Measurements from ENCODE around the gene MMP14. TPM values are rescaled to one million over a fixed set of nuclear protein-coding genes. Genes with fewer than 3 reads are reported as not detected.

MMP14 gene
- total and polyA plus RNA-seq, 2 experiments from 2014 or later: 7.0 to 56.4 TPM

DNA sequence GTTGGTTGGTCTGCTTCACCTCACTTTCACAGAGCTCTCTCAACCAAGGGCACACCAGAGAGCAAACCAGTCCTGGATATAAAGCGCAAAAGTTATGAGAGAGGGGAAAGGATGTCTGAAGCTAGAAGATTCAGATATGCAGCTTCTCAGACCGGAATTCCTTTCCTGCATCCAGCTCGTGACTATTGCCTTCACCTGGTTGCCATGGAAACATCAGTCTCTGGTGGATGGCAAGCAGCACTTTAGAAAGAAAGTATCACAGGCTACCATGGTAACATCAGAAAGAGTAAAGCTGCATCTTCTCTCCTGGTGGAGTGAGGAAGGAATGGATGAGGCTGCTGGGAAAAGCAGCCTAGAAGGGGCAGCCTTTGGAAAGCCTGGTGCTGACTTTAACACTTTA lies 60.4 kb downstream of the MMP14 start (continued):
- TF ChIP-seq REST (IDR thresholded peaks at IDR 0.05; ENCODE audit: unreplicated experiment) (no peak), EZH2 (IDR thresholded peaks at IDR 0.05; ENCODE audit: low read depth, unreplicated experiment) (no peak), STAT1 (IDR thresholded peaks at IDR 0.05; ENCODE audit: unreplicated experiment) (no peak), CREB1 (CRISPR knock-in tag; IDR thresholded peaks at IDR 0.05; ENCODE audit: low read depth) (no peak), NANOG (IDR thresholded peaks at IDR 0.05; ENCODE audit: borderline replicate concordance) (no peak), POLR2AphosphoS5 (IDR thresholded peaks at IDR 0.05; ENCODE audit: low read depth) (no peak), EZH2phosphoT487 (IDR thresholded peaks at IDR 0.05; ENCODE audit: unreplicated experiment) (no peak), ZNF114 (CRISPR knock-in tag; IDR thresholded peaks at IDR 0.05) (no peak), JUNB (IDR thresholded peaks at IDR 0.05; ENCODE audit: unreplicated experiment) (no peak), ZNF331 (CRISPR knock-in tag; IDR thresholded peaks at IDR 0.05; ENCODE audit: low read depth) (no peak), ETS1 (IDR thresholded peaks at IDR 0.05) (no peak)
- TF ChIP-seq, protein P1, sequence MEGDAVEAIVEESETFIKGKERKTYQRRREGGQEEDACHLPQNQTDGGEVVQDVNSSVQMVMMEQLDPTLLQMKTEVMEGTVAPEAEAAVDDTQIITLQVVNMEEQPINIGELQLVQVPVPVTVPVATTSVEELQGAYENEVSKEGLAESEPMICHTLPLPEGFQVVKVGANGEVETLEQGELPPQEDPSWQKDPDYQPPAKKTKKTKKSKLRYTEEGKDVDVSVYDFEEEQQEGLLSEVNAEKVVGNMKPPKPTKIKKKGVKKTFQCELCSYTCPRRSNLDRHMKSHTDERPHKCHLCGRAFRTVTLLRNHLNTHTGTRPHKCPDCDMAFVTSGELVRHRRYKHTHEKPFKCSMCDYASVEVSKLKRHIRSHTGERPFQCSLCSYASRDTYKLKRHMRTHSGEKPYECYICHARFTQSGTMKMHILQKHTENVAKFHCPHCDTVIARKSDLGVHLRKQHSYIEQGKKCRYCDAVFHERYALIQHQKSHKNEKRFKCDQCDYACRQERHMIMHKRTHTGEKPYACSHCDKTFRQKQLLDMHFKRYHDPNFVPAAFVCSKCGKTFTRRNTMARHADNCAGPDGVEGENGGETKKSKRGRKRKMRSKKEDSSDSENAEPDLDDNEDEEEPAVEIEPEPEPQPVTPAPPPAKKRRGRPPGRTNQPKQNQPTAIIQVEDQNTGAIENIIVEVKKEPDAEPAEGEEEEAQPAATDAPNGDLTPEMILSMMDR (conservative IDR thresholded peaks at IDR 0.05; ENCODE audit: low read depth in 2 of 2): no peak

DNA sequence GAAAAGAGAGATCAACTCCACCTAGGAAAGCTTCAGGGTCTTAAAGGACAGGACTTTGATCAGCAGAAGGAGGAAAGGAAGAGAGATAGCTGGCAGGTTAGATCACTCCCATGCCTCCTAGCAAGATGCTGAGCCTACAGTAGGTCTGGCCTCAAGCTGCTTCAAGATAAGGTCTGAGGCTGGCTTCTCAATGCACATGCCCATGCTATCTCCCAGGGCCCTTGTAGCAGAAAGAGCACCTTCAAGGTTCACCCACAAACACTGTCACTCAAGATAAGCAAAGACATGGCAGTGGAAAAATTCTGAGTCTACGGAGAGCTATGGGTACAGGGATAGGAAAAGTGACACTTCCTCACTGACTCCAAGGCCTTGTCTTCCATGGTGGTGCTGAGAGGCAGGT lies 61.0 kb downstream of the MMP14 start:
- DNase-seq (ENCODE audit: low spot score): no peak
- Mint-ChIP-seq H3K27me3 (ENCODE audit: insufficient read depth, low read depth, poor library complexity) (peaks cover 22% of the 10 kb centered on the region), H3K9me3 (no peaks in the 10 kb centered on the region)
- TF ChIP-seq JUNB (IDR thresholded peaks at IDR 0.05; ENCODE audit: unreplicated experiment) (no peak), REST (IDR thresholded peaks at IDR 0.05; ENCODE audit: unreplicated experiment) (no peak)

More for the DNA sequence above, 61.0 kb downstream of the MMP14 start:
- Mint-ChIP-seq H3K36me3 (ENCODE audit: low read depth) (peaks cover 21% of the 10 kb centered on the region), H3K4me1 (peaks cover 8% of the 10 kb centered on the region), H3K27ac (no peak overlapping the region), H3K4me3 (no peak overlapping the region)
- H2AFZ ChIP-seq: no peak overlapping the region
- peaks cover 14% of the 10 kb centered on the region for H3K4me1 ChIP-seq (ENCODE audit: insufficient read depth)
- ATAC-seq: no peak
- H3K4me2 ChIP-seq: no peak overlapping the region
- peaks cover 13% of the 10 kb centered on the region for H3F3A ChIP-seq (replicated peaks; ENCODE audit: low read depth)
- no peaks in the 10 kb centered on the region for H3K79me2 ChIP-seq (replicated peaks; ENCODE audit: insufficient read depth)
- no peak overlapping the region for H3K27ac ChIP-seq (ENCODE audit: low read depth)
- no peaks in the 10 kb centered on the region; the same call in none of the 2 replicates for H4K20me1 ChIP-seq (replicated peaks; ENCODE audit: insufficient read depth)
- H3K36me3 ChIP-seq (ENCODE audit: insufficient read depth): no peaks in the 10 kb centered on the region
- H3K4me3 ChIP-seq: no peak overlapping the region
- peaks cover 41% of the 10 kb centered on the region for H3K27me3 ChIP-seq (ENCODE audit: insufficient read depth)
- H3K9me2 ChIP-seq (ENCODE audit: insufficient read depth): no peaks in the 10 kb centered on the region

Measured in GM23338 (cell line).